Stimulated activated CD8-positive, alpha-beta memory T cell treated with anti-CD3 and anti-CD28 coated beads, Interleukin-7, amount 100 ng/mL, for 1 hour (primary cell): Measurements from ENCODE around the gene ADA.
"Not testable (repeated sequence)": the region's sequence is repeated elsewhere in the genome, so short reads cannot be mapped to it uniquely, and the experiment has no call there.

Experiments
- DNase-seq, 2 donors: peaks; one replicate each; pipeline ENCODE4 v3.0.0-alpha.2; 2020; ENCODE audit warnings: low read depth in 2 of 2

Gene ADA

DNA sequence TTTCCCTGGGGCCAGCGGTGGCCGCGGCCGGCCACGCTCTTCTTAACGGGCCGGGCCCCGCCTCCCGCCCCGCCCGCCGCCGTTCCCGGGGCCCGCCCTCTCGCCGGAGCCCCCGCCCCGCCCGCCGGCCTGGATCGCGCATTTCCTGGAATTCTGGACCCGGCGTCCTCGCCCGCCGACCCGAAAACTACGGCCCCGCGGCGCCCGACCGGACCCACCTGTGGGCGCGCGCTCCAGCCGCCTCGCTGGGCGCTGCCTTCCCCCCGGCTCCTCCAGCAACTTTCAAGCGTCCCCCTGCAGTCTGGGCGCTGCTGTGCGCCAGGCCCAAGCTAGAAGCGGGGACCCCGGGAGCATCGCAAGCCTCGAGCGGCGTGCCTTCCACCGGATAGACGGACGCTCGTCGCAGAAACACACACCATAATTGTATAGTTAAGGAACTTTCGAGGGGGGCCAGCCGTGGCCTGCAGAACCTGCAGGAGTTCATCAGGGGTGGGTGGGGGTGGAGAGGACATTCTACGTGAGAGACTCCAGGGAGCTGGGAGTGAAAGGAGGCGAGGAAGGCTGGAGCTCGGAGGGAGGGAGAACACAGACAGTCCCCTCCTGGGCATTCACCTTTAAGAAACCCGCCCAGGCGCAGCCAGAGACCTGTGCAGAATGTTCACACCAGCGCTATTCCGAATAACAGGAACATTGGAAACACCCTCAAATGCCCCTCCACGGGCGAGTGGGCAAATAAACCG lies at the start of gene ADA:
Gene ADA (minus strand): TSS at position 16 of the 740 bp plus-strand sequence. CDS start 92 bp downstream, outside the sequence.
- no peak for DNase-seq

GRCh38 chr20:44700306-44700705 lies 48.8 kb upstream of the ADA start:
- DNase-seq = no peak

DNA sequence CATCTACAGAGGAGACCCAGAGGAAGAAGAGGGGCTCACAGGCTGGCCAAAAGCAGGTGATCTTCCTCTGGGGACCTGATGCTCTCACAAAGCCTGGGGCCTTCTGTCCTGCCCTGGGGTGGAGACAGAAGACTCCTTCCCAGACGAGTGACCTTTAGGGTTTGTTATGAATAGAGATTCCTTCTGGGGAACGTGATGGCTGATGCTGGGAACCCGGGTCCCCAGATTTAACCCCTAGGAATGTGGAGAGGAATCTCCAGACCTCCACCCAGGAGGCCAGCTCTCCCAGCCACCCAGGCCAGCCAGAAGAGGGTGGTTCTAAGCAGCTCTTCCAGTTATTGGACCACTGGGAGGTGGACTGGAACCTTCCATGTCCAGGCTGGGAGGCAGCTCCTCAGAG lies 46.9 kb upstream of the ADA start:
- DNase-seq = no peak

DNA sequence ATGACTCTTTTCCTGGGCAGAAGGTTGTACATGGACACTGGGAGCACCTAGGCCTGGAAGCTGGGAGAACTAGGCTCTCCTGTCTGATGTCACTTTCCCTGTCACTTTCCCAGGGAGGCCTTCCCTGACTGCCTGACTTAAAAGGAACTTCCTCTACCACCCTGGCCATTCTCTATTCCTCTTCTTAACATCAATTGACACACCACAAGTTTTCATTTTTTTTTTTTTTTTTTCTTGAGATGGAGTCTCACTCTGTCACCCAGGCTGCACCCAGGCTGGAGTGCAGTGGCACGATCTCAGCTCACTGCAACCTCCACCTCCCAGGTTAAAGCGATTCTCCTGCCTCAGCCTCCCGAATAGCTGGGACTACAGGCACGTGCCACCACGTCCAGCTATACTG lies 45.5 kb upstream of the ADA start:
- not testable (repeated sequence) for DNase-seq

DNA sequence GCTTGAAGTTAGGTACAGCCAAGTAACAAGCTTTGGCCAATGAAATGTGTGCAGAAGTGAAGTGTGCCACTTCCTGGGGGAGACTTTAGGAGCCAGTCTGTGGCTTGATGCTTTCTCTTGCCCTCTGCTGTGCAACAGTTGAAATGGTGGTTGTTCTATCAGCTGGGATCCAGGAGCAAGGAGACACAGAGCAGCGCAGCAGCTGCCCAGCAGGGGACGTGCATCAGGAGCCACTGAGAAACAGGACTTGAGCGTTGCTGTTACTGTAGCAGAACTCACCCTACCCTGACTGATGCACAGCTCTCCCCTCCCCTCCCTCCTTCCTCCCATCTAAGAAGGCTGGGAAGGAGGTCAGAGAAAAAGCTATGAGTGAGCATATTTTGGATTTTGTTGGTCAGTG lies 44.8 kb upstream of the ADA start:
- no peak for DNase-seq

DNA sequence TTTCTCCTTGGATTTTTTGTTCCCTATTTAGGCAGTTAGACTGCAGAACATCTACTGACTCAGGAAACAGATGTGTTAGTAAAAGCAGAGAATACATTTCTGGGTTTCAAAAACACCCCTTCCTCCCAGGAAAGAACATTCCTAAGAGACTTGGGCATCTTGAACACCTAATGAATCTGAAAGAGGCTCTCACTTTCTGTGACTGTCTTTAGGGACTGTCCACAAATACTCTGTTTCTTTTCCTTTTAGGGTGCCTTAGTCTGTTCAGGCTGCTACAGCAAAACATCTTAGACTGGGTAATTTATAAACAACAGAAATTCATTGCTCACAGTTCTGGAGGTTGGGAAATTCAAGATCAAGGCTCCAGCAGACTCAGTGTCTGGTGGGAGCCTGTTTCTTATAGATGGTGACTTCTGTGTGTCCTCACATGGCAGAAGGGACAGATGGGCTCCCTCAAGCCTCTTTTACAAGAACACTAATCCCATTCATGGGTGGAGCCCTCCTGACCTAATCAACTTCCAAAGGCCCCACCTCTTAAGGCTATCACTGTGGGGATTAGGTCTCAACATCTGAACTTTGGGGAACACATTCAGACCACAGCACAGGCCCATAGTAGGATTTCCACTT lies 44.3 kb upstream of the ADA start:
- no peak for DNase-seq

- DNase-seq = no peak
Observed at GRCh38 chr20:44695295-44695673, 43.8 kb upstream of the ADA start.

DNA sequence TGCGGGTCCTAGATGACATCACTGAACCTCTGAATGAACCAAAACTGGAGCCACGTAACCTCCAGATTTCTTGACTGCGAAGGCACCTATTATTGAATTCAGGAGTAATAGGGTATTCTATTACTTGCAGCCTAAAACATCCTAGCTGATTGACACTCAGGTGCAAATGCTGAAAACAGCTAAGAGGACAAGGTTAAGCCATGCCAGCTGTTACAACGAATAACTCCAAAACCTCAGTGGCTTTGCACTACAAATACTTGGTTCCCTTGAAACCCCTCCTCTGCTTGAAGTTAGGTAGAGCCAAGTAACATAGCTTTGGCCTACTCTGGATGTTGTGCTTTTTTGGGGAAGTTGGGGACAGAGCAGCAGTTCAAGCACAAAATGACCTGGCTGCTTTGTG lies 42.7 kb upstream of the ADA start:
- no peak for DNase-seq

GRCh38 chr20:44693627-44694026 lies 42.1 kb upstream of the ADA start:
- no peak for DNase-seq

DNA sequence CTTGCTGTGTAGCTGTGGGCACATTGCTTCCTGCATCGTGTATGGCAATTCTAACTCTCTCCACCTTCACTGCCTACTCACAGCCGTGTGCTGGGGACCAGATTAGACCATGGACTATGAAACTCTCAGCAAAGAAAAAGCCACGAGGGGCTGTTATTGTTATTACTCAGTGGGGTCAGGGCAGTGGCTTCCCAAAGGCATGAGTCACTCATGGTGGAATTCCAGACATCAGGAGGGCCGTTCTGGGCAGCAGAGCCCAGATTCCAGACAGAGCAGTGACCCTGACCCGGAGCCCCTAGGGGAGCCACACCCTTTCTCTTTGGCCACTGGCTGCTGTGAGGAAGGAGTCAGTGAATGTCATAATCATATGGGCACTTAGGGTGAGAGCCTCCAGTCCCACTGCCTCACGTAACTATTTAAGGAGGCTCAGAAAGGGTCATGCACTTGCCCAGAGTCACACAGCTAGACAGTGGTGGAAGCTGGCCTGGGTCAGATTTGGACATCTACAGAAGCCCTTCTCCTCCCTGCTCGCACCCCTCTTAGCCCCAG lies 41.5 kb upstream of the ADA start:
- DNase-seq = no peak

DNA sequence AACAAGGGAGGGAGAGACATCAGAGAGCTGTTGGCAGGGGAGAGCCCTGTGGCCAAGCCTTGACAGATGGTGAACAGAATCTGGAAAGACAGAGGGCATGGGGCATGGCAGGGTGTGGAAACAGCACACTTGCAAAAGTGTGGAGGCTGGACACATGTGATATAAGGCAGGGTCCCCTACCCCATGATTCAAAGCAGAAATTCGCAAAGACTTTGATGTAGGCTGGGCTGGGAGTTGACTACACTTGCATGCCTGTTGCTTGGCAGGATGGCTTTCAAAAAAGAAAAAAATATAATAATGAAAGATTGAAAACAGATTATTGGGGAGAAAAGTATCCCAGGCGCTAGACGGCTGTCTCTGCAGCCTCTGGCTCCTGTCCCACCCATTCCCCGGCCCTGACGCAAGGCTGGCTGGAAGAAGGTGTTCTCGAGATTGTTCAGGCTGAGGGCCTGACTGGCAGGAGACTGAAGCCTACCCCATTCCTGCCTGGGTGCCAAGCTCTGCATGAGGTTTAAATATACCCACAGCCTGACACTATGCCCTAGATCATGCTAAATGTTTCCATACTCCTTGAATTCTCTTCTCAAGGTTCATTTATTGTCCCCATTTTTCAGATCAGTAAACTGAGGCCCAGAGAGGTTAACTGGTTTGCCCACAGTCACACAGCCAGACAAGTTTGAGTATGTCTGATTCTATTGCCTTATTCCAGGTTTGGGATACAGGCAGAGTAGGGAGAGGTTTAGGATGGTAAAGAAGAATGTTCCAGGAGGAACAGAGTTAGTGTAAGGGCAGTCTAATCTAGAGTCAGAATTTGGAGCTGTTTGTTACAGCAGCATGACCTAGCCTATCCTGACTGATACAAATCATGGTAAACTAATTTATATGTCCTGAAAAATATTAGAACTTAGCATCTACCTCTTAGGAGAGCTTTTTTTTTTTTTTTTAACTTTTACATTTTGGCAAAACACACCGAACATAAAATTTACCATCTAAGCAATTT lies 40.2 kb upstream of the ADA start:
- no peak for DNase-seq

DNA sequence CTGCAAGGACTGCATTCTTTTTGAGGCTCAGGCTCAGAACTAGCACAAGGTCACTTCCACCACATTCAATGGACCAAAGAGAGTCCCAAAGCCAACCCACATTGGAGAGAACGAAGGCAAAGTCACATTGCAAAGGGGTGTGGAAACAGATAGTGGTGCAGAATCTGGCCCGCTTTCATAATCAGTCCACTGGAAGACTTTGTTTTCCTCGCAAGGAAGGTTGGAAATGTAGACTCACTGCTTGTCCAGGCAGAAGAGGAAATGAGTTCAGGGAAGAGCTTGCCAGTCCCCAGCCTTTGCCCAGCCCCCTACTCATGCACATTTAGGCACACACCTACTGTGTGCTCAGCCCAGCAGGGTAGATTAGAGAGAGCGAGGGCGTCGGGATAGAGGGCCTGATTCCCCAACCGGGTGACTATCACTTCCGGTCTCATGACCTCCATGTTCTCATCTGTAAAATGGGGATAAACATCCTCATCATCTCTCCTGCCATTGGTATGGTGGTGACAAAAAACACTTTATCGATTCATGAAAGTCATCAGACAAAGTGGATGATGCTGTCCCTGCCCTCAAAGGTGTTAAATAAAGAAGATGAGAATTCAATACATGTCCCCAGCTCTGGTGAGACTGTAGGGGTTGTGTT lies 39.4 kb upstream of the ADA start:
- DNase-seq = no peak

DNA sequence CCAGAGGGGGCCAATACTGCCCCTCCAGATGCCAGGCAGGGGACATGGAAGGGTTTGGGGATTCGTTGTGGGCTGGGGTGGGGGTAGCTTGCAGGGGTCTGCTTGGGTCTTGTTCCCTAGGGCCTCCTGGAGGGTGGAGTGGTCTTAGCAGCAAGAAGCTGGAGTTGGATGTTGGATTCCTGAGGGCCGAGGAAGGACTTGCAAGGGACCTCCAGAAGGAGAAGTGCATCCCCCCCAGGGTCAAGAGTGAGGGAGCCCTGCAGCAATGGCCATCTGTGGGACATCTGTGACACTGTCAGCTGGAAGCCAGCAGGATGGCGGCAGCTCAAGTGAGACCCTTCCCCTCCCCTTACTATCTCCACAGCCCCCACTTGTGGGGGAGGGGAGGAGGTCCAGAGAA lies 38.3 kb upstream of the ADA start:
- no peak for DNase-seq

- no peak for DNase-seq
Observed at GRCh38 chr20:44688053-44688625, 36.6 kb upstream of the ADA start.

- no peak for DNase-seq
Observed at GRCh38 chr20:44686934-44687333, 35.4 kb upstream of the ADA start.

DNA sequence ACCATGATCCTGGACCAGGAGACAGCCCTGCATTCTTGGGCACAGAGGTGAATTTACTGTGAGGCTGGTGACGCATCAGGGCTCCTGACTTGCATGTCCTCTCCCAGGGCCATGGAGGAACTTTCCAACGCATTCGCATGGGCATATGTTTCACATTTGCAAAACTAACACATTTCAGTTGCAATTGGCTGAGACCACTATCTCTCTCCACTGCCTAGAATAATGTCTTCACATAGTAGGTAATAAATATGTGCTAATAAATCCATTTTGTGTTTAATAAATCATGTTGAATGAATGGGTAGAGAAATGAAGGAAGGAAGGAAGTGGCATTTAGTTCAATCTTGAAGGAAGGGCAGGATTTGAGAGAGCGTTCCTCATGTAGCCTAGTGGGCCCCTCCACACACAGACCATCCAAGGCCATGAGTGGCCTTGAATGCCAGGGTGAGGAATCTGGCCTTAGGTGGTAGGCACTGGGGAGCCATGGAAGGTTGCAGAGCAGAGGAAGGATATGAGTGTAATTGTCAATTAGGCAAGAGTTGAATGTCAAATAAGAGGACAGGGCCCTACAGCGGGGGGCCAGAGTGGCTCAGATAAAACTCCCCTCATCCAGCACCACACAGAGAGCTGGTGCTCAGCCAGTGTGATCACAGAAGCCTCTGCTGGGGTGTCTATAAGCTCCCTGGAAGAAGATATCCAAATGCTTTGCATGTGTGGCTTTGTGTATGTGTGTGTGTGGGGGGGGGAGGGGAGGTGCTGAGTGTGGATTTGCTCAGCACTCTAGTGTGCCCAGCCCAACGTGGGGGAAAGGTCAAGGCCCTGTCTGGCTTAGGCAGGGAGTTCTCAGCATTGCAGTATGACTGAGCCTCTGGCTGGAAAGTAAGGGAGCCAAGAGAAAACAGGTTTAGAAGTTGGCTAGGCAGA lies 32.8 kb upstream of the ADA start:
- DNase-seq = no peak

- peak; percentile 5 to 40 for DNase-seq
Observed at GRCh38 chr20:44683263-44684046, 32.0 kb upstream of the ADA start.

DNA sequence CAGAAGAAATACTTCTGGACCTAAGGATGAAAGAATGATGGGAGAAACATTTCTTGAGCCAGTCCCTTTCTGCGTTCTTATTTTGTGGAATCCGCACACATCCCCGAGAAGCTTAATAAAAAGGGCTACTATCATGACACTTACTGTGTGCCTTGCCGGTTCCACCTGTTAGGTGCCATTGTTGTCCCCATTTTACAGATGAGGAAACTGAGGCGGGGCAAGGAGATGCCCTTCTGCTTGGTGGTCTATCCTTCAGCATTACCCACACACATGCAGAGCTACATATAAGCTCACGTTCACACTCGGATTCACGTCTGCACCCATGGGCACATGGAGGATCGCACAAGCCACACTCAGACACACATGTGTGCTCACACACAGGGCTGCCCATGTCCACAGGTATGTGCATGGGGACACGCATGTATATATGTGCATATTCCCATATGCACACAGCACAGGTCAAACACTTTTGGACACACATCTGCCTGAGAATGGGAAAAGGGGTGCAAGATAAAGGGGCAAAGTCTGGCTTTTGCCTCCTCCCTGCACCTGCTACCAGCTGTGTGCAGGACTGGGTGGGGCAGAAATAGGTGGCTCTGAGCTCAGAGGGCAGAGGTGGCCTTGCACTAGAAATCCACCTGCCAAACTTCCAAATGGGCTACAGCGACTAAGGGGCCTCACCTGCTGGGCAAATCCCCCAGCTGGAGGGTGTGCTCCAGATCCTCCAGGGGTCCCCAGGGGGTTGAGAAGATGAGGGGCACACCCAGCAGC lies 30.5 kb upstream of the ADA start:
- DNase-seq = no peak
